Fibroblast of pulmonary artery (primary cell): ENCODE results near the gene FBXW10B.
"Not testable (repeated sequence)": the region's sequence is repeated elsewhere in the genome, so short reads cannot be mapped to it uniquely, and the experiment has no call there.

Experiments
- DNase-seq: peaks from one replicate; pipeline ENCODE4 v3.0.0-alpha.2; 2010; ENCODE audit warnings: low read depth
- H3K4me3 ChIP-seq: replicated peaks from 2 replicates; pipeline ENCODE4 v1.5.1; 2011; ENCODE audit warnings: low read depth, mild to moderate bottlenecking, control low read depth, low read length, moderate library complexity
- TF ChIP-seq, protein P1 (sequence below): IDR thresholded peaks from 2 replicates; pipeline ENCODE4 v1.5.1; 2011; ENCODE audit warnings: mild to moderate bottlenecking, control low read depth, low read length, inconsistent platforms; ENCODE audit errors: missing control alignments

The FBXW10B gene

DNA sequence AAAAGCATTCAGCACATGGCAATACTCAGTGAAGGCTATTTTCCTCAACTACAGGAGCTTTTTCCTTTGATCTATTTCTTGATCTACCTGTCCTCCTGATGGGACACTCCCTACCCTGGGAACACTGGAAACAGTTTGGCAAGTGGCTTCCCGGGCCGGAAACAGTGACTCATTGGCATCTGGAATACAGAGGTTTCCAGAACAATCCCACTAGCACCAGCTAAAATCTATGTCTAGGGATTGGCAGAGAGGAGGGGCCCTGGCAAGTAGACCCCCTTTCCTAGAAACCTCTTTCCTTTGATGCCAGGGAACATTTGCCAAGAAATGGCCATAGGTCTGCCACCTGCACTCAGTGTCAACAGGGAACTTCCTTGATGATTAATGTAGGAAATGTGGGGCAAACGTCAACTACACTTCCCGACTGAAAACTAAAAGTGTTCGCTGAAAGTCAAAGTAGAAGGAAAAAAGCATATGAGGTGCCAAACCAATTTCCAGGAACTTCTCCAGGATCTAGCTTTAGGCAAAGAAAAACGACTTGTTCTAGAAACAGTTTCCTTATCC lies 30.4 kb upstream of the FBXW10B start:
- TF ChIP-seq, protein P1, sequence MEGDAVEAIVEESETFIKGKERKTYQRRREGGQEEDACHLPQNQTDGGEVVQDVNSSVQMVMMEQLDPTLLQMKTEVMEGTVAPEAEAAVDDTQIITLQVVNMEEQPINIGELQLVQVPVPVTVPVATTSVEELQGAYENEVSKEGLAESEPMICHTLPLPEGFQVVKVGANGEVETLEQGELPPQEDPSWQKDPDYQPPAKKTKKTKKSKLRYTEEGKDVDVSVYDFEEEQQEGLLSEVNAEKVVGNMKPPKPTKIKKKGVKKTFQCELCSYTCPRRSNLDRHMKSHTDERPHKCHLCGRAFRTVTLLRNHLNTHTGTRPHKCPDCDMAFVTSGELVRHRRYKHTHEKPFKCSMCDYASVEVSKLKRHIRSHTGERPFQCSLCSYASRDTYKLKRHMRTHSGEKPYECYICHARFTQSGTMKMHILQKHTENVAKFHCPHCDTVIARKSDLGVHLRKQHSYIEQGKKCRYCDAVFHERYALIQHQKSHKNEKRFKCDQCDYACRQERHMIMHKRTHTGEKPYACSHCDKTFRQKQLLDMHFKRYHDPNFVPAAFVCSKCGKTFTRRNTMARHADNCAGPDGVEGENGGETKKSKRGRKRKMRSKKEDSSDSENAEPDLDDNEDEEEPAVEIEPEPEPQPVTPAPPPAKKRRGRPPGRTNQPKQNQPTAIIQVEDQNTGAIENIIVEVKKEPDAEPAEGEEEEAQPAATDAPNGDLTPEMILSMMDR: no peak
- H3K4me3 ChIP-seq: peak overlapping the region; percentile 75
- DNase-seq: peak; percentile 49

DNA sequence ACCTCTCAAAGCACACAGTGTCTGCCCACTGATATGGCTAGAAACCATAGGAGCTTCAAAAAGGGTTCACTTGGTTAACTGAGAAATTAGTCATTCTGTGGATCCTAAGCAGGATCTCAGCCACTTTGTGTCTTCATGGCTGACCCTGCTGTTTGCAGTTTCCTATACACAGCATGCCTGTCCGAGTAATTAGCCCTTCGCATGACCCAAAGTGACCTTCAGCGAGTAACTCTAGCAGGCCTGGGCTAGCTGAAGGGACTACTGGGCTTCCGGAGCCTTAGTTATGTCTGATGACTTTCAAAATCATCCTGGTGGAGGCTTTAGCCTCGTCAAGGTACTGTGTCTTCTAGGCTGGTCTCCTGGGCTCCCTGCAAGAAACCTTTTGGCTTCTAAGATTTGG lies 28.9 kb upstream of the FBXW10B start:
- TF ChIP-seq, protein P1: no peak
- DNase-seq: no peak
- H3K4me3 ChIP-seq: no peak overlapping the region

DNA sequence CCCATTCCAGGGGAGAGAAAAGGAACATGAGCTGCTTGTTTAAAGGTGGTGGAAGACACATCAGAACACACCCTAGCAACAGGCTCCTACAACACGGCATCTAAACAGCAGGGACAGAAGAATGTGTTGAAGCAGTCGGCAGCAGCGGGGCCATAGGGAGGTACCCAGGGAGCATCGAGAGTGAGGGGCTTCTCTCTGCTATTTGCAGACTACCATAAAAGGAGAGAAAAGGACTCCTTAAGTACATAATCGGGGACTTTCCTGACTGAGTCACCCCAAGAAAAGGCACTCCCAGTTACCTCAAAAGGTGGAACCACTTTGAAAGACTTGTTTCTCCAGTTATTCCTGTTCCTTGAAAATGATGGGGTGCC lies 26.4 kb upstream of the FBXW10B start:
- H3K4me3 ChIP-seq: not testable (repeated sequence)
- DNase-seq: peak; percentile 63

DNA sequence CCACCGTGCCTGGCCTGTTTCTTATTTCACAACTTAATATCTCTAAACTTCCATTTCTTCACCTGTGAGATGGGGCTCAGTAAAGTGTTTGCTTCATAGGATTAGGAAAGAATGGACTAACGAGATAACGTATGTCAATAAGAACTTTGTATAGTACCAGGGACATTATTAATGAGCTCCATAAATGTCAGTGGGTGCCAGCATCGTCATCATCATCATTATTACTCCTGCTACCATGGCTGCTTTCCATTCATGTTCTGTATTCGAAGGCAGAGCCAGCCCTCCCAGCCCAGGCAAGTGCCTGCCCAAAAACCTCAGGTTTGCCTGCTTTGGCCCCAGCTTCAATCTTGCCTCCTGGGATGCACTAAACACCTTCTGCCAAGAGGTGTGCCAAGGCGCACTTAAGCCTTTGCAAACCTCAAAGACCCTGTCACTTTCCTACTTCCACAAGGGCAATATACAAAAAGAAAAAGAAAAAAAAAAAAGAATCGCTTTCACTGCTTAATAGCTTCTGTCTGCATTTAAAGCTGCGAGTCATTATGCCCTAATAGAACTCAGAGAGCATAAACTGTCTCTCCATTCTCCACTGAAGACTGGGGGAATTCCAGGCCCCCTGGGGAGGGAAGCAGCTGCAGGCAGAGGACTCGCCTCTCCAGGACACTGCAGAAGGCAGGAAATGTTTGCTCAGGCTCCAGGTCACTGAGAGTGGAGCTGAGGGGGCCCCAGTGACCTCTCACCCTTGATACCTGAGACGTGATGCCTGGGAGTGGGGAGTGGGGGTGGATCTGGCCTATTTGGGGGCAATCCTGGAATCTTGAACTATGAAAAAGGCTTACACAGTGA lies 25.8 kb upstream of the FBXW10B start:
- peak; percentile 38 for DNase-seq
- H3K4me3 ChIP-seq: not testable (repeated sequence)

DNA sequence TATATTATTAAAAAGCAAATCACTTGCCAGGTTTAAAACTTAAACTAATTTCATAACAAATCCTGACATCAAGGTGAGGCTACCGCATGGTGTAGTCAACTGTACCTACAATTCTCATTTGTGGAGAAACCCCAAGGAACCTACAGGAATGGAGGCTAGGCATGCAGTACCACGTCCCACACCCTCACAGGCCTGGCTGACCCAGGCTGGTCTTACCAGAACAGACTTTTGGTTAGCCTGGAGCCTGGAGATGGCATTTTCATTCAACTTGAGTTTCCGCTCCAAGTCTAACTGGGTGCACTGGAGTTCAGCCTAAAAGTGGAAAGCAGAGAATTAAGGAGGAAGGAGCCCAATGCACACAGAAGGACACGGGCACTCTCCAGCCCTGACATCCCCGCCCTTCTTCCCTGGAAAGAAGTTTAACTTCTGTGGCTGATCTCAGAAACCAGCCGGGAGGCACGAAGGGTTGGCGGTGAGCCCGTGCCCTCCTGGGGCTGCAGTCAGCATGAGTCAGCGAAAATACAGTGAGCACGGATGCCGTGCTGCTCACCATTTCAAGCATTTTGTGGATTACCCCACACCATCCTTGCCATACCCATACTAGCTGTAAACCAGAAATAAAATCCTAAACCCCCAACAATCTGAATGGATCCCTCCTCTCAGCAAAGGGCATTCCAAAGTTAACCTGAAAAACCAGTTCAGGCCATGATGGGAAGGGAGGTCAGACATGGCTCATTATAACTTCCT lies 23.2 kb upstream of the FBXW10B start:
- H3K4me3 ChIP-seq, DNase-seq: not testable (repeated sequence)

DNA sequence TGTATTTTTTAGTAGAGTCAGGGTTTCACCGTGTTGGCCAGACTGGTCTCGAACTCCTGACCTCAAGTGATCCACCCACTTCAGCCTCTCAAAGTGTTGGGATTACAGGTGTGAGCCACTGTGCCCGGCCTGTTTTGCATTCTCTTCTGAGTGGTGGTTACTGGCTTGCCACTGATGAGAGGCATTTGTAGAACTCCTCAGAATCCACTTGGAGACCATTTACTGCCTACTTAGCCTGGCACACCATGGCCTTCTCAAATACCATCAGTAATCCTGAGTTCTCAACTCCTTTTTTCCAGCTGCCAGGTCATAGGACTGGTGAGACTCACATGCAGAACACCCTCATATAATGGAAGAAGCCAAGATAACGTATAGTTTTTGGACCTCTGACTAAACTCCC lies 22.5 kb upstream of the FBXW10B start:
- H3K4me3 ChIP-seq, DNase-seq: not testable (repeated sequence)

DNA sequence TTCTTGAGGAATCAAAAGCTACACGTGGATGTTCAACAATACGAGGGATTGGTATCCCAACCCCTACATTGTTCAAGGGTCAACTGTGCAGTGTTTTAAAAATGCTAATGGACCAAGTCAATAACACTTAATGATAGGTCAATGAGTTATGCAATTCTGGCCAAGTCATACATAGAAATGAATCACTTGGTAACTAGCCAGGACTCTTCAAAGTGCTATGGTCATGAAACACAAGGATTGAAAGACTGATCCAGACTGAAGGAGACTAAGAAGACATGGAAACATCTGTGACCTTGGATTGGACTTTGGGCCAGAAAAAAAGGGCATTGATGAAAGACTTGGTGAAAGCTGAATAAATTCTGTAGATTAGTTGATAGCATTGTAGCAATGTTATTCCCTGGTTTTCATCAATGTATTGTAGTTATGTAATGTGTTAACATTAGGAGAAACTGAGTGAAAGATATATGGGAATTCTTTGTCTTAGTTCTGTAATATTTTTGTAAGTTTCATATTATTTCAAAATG lies 11.5 kb upstream of the FBXW10B start:
- DNase-seq, H3K4me3 ChIP-seq: not testable (repeated sequence)

DNA sequence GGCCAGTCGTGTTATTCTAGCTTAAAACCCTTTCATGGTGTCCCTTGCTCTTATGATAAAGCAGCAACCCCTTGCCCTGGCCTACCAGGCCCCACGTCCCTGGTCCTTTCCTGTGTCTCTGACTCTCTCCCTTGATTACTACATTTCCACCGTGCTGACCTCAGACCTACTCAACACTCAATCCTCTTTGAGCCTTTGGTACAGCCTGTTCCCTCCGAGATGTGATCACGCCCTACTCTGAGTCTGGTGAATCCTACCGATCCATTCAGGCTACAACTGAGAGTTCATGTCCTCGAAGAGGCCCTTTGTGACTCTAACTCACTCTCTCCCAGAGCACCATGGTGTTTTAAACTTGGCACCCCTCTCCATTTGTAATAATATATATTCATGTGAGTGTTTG lies 10.5 kb upstream of the FBXW10B start:
- not testable (repeated sequence) for H3K4me3 ChIP-seq, DNase-seq

DNA sequence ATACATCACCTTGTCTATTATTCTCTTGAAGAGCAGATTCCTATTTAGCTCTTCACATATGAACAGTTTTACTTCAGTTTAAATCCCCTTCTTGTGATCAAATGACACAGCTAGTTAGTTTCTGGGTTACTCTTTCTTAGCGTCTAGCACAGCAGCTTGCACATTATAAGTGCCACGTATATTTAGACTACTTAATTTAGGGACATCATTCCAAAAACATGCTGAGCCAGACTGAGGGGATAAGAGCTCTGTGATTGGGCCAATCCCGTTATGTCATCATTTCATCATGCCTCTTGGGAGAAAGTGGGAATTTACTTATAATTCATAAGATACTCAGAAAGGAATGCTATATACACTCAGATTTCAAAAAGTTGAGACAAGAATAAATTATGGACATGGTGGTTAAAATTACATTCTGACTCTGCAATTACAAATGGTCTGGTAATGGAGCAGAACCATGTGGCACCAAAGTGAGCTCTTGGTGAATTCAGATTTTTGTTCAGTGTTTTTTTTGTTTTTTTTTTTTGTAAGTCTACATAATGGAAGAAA lies 4.2 kb upstream of the FBXW10B start:
- not testable (repeated sequence) for DNase-seq

DNA sequence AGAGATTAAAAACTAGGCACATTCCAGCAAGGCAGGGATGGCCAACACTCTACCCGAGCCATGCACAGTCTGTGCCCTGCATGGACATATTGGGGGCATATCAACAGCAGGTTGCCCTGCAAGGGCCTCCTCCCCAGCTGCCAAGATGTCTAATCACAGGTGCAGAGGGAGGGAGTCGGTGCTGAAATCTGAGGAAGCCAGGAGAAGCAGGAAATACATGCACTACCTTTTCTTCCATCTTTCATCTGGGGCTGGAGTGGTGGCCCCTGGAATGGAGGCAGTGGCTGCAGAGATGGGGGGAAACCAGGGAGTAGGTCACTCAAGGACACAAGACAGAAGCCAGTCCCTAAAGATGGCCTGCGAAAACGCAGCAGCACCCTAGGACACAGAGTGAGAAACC lies 3.8 kb upstream of the FBXW10B start:
- not testable (repeated sequence) for DNase-seq, H3K4me3 ChIP-seq

More for the DNA sequence above, 4.2 kb upstream of the FBXW10B start:
- not testable (repeated sequence) for H3K4me3 ChIP-seq

DNA sequence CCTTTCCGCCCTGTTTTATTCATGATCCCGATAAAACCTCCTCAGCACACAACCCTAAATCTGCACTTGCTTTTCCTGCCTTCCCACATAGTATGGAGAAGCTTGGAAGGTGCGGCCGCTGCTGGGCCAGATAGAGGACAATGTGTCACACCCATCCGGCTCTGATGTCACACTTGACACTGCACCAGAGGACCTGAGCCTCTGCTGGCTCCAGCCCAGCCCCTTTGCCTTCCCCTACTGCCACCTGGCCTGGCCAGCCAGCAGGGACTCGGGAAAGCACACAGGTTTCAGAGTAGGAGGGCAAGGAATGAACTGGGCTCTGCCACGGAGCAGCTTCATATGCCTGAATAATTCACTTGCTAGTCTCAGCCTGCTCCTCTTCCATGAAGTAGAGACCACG lies 2.6 kb upstream of the FBXW10B start:
- not testable (repeated sequence) for H3K4me3 ChIP-seq, DNase-seq

DNA sequence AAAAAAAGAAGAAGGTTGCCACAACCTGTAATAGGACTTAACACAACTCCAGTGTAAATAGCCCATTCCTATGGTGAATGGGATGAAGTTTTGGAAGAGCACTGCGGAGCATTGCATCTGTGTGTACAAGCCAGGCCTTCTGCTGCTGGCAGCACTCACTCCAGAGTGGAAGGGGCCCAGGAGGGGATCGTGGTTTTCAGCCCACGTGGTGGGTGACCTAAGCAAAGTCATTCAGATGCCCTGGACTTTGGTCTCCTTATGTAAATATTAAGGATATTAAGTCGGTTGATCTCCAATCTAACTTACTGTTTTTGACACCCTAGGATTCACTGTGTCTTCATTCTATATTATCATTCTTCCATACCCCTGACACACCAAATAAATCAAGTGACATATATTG lies 2.7 kb downstream of the FBXW10B start:
- not testable (repeated sequence) for DNase-seq, H3K4me3 ChIP-seq

DNA sequence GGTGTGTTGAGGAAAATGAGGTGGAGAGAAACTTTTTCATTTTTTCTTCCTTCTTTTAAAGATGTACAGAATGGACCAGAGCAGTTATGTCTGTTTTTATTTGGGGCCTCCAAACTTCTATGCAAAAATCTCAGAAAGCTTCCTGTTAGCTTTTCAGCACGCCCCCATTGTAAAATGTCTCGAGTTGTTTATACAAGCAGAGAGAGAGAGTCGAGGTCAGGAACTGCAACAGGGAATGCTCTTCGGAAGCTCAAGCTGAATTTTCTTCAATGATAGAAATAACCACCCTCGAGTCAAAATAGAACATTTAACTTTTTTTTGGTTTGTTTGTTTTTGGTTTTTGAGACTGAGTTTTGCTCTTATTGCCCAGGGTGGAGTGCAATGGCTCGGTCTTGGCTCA lies 3.7 kb downstream of the FBXW10B start:
- not testable (repeated sequence) for H3K4me3 ChIP-seq, DNase-seq

DNA sequence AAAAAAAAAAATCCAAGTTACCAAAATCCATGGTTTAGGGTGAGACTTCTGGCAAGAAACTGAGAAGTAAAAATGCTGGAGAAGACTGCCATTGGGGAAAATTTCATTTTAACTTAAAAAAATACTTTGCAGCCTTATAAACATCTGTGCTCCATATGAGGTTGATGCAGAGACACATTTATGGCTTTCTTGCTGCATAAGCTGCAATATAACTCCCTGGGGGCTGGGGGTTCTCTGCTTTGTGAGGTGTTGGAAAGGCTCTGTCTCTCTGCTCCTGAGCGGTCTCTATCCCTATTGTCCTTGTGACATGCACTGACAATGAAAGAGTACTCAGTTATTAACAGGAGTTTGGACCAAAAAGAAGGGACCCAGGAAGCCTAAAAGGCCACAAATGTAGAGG lies 6.4 kb downstream of the FBXW10B start:
- H3K4me3 ChIP-seq, DNase-seq: not testable (repeated sequence)

DNA sequence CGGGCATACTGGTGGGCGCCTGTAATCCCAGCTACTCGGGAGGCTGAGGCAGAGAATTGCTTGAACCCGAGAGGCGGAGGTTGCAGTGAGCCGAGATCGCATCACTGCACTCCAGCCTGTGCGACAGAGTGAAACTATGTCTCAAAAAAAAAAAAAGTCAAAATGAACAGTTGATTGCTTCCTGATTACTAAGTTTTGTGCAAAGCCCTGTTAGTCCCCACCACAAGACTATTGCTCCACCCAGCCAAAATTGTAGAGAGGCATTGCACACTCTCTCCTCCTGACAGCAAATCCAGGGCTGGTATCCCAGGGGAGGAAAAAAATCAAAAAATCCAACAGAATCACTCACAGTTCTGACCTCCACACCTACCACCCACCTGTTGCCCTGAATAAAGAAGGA lies 26.5 kb downstream of the FBXW10B start:
- H3K4me3 ChIP-seq, DNase-seq: not testable (repeated sequence)

DNA sequence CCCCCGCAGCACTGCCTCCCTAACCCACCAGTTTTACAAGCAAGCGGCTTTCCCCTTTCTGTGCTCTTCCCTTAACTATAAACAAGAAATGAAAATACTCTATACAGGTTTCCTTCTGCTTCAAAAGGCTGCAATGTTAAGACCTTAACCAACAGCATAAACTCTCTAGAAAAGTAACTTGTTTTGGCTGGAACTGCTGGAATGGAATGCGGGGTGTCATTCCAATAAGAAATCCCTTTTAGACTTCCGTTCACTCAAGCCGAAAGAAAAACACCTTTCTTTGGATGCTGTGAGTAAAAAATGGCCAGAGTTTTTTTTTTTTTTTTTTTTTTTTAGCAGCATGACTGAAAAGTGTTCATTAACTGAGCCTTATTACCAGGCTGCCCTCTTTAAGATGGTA lies 27.5 kb downstream of the FBXW10B start:
- not testable (repeated sequence) for H3K4me3 ChIP-seq, DNase-seq
